Muscle of leg (tissue), 11 donors: ENCODE results near the gene DLG2. TPM values are rescaled to one million over a fixed set of nuclear protein-coding genes. Genes with fewer than 3 reads are reported as not detected.

Experiments
- DNase-seq: peaks from one replicate; pipeline ENCODE4 v3.0.0; 2013
- H3K27ac ChIP-seq: one replicate; pipeline ENCODE4 v1.5.1; 2013; ENCODE audit warnings: mild to moderate bottlenecking, low read length, control low read depth
- H3K27me3 ChIP-seq: one replicate; pipeline ENCODE4 v1.6.1; 2013; ENCODE audit warnings: low read length; ENCODE audit not compliant: control insufficient read depth, insufficient read depth
- H3K36me3 ChIP-seq: one replicate; pipeline ENCODE4 v1.6.1; 2013; ENCODE audit warnings: low read length; ENCODE audit not compliant: control insufficient read depth, insufficient read depth
- H3K4me1 ChIP-seq: one replicate; pipeline ENCODE4 v1.6.1; 2013; ENCODE audit warnings: low read length; ENCODE audit not compliant: control insufficient read depth, insufficient read depth
- H3K4me3 ChIP-seq: one replicate; pipeline ENCODE4 v1.5.1; 2013; ENCODE audit warnings: low read length, control low read depth
- H3K9me3 ChIP-seq: replicated peaks from 2 replicates; pipeline ENCODE4 v1.6.1; 2013; ENCODE audit warnings: low read depth, low read length; ENCODE audit not compliant: control insufficient read depth
- WGBS: methylation state at CpG from one replicate; pipeline ENCODE4 v1.1.5; 2013; ENCODE audit warnings: missing lambda C conversion rate; ENCODE audit not compliant: insufficient coverage; 5-methylcytosine and 5-hydroxymethylcytosine counted together
- polyA plus RNA-seq, 8 donors: library from polyadenylated mRNA; unstranded; fragments of 120-200 nt; gene quantifications; one replicate each; pipeline versions ENCODE4 v1.2.1 to v1.2.3, GENCODE V29; 2013; ENCODE audit warnings: inconsistent platforms in 1 of 8, low replicate concordance in 1 of 8; ENCODE audit not compliant: insufficient read length in 8 of 8, insufficient read depth in 1 of 8
- total RNA-seq: library from RNA; stranded (reverse); fragments of 120-200 nt; gene quantifications from one replicate; pipeline ENCODE4 v1.2.4, GENCODE V29; 2013

DLG2 gene
- total and polyA plus RNA-seq, 9 donors, result 6.4 to 19.3 (median 11.0) TPM

GRCh38 chr11:84137505-84137904 is 1489.6 kb downstream of the DLG2 start:
- Histone ChIP-seq H3K27ac (no peak overlapping the region), H3K4me3 (no peak overlapping the region), H3K36me3 (no peaks in the 10 kb centered on the region), H3K9me3 (no peaks in the 10 kb centered on the region), H3K27me3 (no peaks in the 10 kb centered on the region), H3K4me1 (no peaks in the 10 kb centered on the region)
- DNase-seq, result no peak

- no peaks in the 10 kb centered on the region for H3K4me1 ChIP-seq
- H3K36me3 ChIP-seq, result no peaks in the 10 kb centered on the region
- no peak overlapping the region for H3K27ac ChIP-seq
- no peaks in the 10 kb centered on the region for H3K27me3 ChIP-seq
- peak; percentile 45 for DNase-seq
- H3K4me3 ChIP-seq, result no peak overlapping the region
- H3K9me3 ChIP-seq, result no peaks in the 10 kb centered on the region
These were observed 1490.2 kb downstream of the DLG2 start for GRCh38 chr11:84136926-84137325.

- Histone ChIP-seq H3K27me3 (no peaks in the 10 kb centered on the region), H3K4me1 (no peaks in the 10 kb centered on the region), H3K27ac (no peak overlapping the region), H3K36me3 (no peaks in the 10 kb centered on the region), H3K4me3 (no peak overlapping the region), H3K9me3 (no peaks in the 10 kb centered on the region)
- DNase-seq, result no peak
- no CpG with 5 or more reads among the region's 3 CpGs for WGBS
These were observed 1496.3 kb downstream of the DLG2 start for GRCh38 chr11:84130646-84131427.

- Histone ChIP-seq H3K4me3 (no peak overlapping the region), H3K27ac (no peak overlapping the region)
- WGBS, result no CpG with 5 or more reads among the region's 2 CpGs
These were observed 1497.1 kb downstream of the DLG2 start for GRCh38 chr11:84129961-84130576.

GRCh38 chr11:84128840-84129239 is 1498.3 kb downstream of the DLG2 start:
- no peaks in the 10 kb centered on the region for H3K9me3 ChIP-seq
- peak; percentile 5 for DNase-seq
- no peaks in the 10 kb centered on the region for H3K27me3 ChIP-seq
- WGBS, result no CpG with 5 or more reads among the region's 2 CpGs
- no peaks in the 10 kb centered on the region for H3K4me1 ChIP-seq
- no peak overlapping the region for H3K27ac ChIP-seq
- H3K36me3 ChIP-seq, result no peaks in the 10 kb centered on the region
- H3K4me3 ChIP-seq, result no peak overlapping the region

More at GRCh38 chr11:84129961-84130576, 1497.1 kb downstream of the DLG2 start:
- H3K27me3 ChIP-seq, result no peaks in the 10 kb centered on the region
- no peaks in the 10 kb centered on the region for H3K9me3 ChIP-seq
- no peaks in the 10 kb centered on the region for H3K4me1 ChIP-seq
- no peaks in the 10 kb centered on the region for H3K36me3 ChIP-seq
- DNase-seq, result no peak

GRCh38 chr11:84117394-84117793 is 1509.8 kb downstream of the DLG2 start:
- Histone ChIP-seq H3K27me3 (no peaks in the 10 kb centered on the region), H3K4me3 (no peak overlapping the region), H3K9me3 (no peaks in the 10 kb centered on the region), H3K36me3 (no peaks in the 10 kb centered on the region), H3K4me1 (no peaks in the 10 kb centered on the region), H3K27ac (no peak overlapping the region)
- WGBS, result no CpG with 5 or more reads among the region's 1 CpG
- DNase-seq, result no peak

- no peaks in the 10 kb centered on the region for H3K27me3 ChIP-seq
- H3K36me3 ChIP-seq, result no peaks in the 10 kb centered on the region
- no peak overlapping the region for H3K4me3 ChIP-seq
- no peaks in the 10 kb centered on the region for H3K9me3 ChIP-seq
- no peak overlapping the region for H3K27ac ChIP-seq
- DNase-seq, result no peak
- H3K4me1 ChIP-seq, result no peaks in the 10 kb centered on the region
These were observed 1520.6 kb downstream of the DLG2 start for GRCh38 chr11:84106541-84106940.

- H3K27ac ChIP-seq, result no peak overlapping the region
- H3K36me3 ChIP-seq, result no peaks in the 10 kb centered on the region
- WGBS, result no CpG with 5 or more reads among the region's 3 CpGs
- no peaks in the 10 kb centered on the region for H3K27me3 ChIP-seq
- no peaks in the 10 kb centered on the region for H3K9me3 ChIP-seq
- no peak overlapping the region for H3K4me3 ChIP-seq
- H3K4me1 ChIP-seq, result no peaks in the 10 kb centered on the region
- no peak for DNase-seq
These were observed 1522.0 kb downstream of the DLG2 start for GRCh38 chr11:84105148-84105547.

GRCh38 chr11:84103096-84103495 is 1524.0 kb downstream of the DLG2 start:
- peak; percentile 17 for DNase-seq
- Histone ChIP-seq H3K27me3 (no peaks in the 10 kb centered on the region), H3K4me3 (no peak overlapping the region), H3K4me1 (no peaks in the 10 kb centered on the region), H3K9me3 (no peaks in the 10 kb centered on the region), H3K36me3 (no peaks in the 10 kb centered on the region), H3K27ac (no peak overlapping the region)
- WGBS, result 63% methylated on average over 1 of the region's 1 CpG

GRCh38 chr11:84097186-84097585 is 1530.0 kb downstream of the DLG2 start:
- Histone ChIP-seq H3K9me3 (no peaks in the 10 kb centered on the region), H3K4me3 (no peak overlapping the region), H3K27ac (no peak overlapping the region), H3K36me3 (no peaks in the 10 kb centered on the region), H3K27me3 (no peaks in the 10 kb centered on the region), H3K4me1 (no peaks in the 10 kb centered on the region)
- WGBS, result 27% methylated on average over 3 of the region's 3 CpGs
- DNase-seq, result no peak
